Endothelial cell of umbilical vein (primary cell): ENCODE data around the gene CTBP2.

Experiments used
- EZH2 ChIP-seq: IDR thresholded peaks from 2 replicates; pipeline ENCODE4 v1.6.1; 2012; ENCODE audit warnings: borderline replicate concordance, low read depth, mild to moderate bottlenecking, moderate library complexity, low read length, inconsistent platforms; ENCODE audit not compliant: severe bottlenecking
- JUN ChIP-seq: IDR thresholded peaks from 2 replicates; pipeline ENCODE4 v1.6.1; 2011; ENCODE audit warnings: borderline replicate concordance, low read depth; ENCODE audit not compliant: insufficient read length, insufficient read depth
- MYC ChIP-seq: IDR thresholded peaks from one replicate; pipeline ENCODE4 v1.6.1; 2011; ENCODE audit warnings: mild to moderate bottlenecking, low read depth, low read length
- POLR2A ChIP-seq: IDR thresholded peaks from 2 replicates; pipeline ENCODE4 v1.6.1; 2012; ENCODE audit warnings: low read depth, mild to moderate bottlenecking, control low read depth, low read length
- POLR2AphosphoS5 ChIP-seq: IDR thresholded peaks from 2 replicates; pipeline ENCODE4 v1.6.1; 2012; ENCODE audit warnings: low read depth, mild to moderate bottlenecking, control low read depth, low read length, moderate library complexity; ENCODE audit not compliant: insufficient read depth
- TF ChIP-seq, protein P1 (sequence below), 2 donors: IDR thresholded peaks; 1 replicate in 1 of 2; 2 replicates in 1 of 2; pipeline ENCODE4 v1.5.1; 2011; ENCODE audit warnings: low read length in 2 of 2, mild to moderate bottlenecking in 2 of 2, moderate library complexity in 2 of 2, control low read depth in 1 of 2, inconsistent platforms in 1 of 2, low read depth in 1 of 2; ENCODE audit not compliant: insufficient read depth in 1 of 2; ENCODE audit errors: extremely low read depth in 1 of 2
- TF ChIP-seq, protein P2 (sequence below): IDR thresholded peaks from 2 replicates; pipeline ENCODE4 v1.6.1; 2011; ENCODE audit not compliant: insufficient read depth, insufficient read length

DNA sequence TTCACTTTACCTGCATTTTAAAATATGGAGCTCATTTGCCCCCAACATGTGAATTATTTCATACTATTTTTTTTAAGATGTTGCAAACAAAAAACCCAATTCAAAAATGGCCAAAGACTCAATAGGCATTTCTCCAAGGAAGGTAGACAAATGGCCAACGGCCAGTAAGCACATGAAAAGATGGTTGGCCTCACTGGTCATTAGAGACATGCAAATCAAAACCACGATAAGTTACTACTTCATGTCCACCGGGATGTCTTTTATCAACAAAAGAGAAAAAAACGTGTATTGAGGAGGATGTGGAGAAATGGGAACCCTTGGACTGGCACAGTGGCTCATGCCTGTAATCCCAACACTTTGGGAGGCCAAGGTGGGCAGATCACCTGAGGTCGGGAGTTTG lies 3.4 kb upstream of the CTBP2 start:
- TF ChIP-seq, protein P1, sequence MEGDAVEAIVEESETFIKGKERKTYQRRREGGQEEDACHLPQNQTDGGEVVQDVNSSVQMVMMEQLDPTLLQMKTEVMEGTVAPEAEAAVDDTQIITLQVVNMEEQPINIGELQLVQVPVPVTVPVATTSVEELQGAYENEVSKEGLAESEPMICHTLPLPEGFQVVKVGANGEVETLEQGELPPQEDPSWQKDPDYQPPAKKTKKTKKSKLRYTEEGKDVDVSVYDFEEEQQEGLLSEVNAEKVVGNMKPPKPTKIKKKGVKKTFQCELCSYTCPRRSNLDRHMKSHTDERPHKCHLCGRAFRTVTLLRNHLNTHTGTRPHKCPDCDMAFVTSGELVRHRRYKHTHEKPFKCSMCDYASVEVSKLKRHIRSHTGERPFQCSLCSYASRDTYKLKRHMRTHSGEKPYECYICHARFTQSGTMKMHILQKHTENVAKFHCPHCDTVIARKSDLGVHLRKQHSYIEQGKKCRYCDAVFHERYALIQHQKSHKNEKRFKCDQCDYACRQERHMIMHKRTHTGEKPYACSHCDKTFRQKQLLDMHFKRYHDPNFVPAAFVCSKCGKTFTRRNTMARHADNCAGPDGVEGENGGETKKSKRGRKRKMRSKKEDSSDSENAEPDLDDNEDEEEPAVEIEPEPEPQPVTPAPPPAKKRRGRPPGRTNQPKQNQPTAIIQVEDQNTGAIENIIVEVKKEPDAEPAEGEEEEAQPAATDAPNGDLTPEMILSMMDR (IDR thresholded peaks at IDR 0.05; ENCODE audit: extremely low read depth in 1 of 2, insufficient read depth in 1 of 2, low read depth in 1 of 2, low read length in 2 of 2), result no peak
- TF ChIP-seq POLR2A (no peak), POLR2AphosphoS5 (no peak), JUN (no peak), MYC (no peak), EZH2 (no peak)
- TF ChIP-seq, protein P2, sequence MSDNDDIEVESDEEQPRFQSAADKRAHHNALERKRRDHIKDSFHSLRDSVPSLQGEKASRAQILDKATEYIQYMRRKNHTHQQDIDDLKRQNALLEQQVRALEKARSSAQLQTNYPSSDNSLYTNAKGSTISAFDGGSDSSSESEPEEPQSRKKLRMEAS, result no peak
